GM18861 (cell line): ENCODE results near the gene PCDHB5.
"Not testable (repeated sequence)": the region's sequence is repeated elsewhere in the genome, so short reads cannot be mapped to it uniquely, and the experiment has no call there.

Source experiments
- ATAC-seq: cut with Tn5 transposase; IDR thresholded peaks from one replicate; pipeline ENCODE4 v1.9.1; 2021; ENCODE audit not compliant: unreplicated experiment

Gene PCDHB5

DNA sequence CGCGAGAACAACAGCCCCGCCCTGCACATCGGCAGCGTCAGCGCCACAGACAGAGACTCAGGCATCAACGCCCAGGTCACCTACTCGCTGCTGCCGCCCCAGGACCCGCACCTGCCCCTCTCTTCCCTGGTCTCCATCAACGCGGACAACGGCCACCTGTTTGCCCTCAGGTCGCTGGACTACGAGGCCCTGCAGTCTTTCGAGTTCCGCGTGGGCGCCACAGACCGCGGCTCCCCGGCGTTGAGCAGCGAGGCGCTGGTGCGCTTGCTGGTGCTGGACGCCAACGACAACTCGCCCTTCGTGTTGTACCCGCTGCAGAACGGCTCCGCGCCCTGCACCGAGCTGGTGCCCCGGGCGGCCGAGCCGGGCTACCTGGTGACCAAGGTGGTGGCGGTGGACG, 16.6 kb downstream of the PCDHB5 start:
- not testable (repeated sequence) for ATAC-seq

DNA sequence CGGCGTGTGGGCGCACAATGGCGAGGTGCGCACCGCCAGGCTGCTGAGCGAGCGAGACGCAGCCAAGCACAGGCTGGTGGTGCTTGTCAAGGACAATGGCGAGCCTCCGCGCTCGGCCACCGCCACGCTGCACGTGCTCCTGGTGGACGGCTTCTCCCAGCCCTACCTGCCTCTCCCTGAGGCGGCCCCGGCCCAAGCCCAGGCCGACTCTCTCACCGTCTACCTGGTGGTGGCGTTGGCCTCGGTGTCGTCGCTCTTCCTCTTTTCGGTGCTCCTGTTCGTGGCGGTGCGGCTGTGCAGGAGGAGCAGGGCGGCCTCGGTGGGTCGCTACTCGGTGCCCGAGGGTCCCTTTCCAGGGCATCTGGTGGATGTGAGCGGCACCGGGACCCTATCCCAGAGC, 17.1 kb downstream of the PCDHB5 start:
- not testable (repeated sequence) for ATAC-seq

DNA sequence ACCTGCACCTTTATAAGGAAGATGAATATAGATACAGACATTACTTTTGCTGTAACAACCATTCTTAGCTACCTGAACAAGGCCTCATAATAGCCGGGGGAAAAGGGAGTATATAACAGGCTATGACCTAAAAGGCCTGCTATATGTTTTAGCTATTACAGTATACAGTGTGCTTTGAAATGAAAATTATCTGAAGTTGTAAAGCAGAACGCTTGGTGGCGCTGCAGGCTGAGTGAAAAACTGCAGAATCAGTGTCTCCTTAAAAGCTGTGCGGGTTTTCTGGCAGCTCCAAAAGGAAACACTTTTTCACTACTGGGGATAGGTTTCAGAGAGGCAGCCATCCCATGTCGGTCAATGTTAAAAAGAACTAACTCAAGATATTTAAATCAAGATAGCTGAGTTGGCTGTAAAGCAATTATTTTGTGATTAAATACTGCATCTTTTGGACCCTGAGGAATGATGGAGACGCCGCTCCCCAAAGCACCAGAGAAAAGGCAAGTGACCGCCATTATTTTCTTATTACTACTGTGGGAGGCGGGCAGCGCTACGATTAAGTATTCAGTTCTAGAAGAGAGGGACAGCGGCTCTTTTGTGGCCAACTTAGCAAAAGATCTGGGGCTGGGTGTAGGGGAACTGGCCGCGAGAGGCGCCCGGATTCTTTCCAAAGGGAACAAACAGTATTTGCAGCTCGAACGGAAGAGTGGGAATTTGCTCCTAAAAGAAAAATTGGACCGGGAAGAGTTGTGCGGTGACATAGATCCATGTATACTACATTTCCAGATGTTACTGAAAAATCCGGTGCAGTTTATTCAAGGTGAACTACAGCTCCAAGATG, 20.8 kb downstream of the PCDHB5 start:
- ATAC-seq: no peak

DNA sequence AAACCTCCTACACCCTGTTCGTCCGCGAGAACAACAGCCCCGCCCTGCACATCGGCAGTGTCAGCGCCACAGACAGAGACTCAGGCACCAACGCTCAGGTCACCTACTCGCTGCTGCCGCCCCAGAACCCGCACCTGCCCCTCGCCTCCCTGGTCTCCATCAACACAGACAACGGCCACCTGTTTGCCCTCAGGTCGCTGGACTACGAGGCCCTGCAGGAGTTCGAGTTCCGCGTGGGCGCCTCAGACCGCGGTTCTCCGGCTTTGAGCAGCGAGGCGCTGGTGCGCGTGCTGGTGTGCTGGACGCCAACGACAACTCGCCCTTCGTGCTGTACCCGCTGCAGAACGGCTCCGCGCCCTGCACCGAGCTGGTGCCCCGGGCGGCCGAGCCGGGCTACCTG, 22.4 kb downstream of the PCDHB5 start:
- not testable (repeated sequence) for ATAC-seq

DNA sequence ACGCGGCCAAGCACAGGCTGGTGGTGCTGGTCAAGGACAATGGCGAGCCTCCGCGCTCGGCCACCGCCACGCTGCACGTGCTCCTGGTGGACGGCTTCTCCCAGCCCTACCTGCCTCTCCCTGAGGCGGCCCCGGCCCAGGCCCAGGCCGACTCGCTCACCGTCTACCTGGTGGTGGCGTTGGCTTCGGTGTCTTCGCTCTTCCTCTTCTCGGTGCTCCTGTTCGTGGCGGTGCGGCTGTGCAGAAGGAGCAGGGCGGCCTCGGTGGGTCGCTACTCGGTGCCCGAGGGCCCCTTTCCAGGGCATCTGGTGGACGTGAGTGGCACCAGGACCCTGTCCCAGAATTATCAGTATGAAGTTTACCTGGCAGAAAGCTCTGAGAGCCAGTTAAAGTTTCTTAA, 22.9 kb downstream of the PCDHB5 start:
- ATAC-seq: not testable (repeated sequence)

DNA sequence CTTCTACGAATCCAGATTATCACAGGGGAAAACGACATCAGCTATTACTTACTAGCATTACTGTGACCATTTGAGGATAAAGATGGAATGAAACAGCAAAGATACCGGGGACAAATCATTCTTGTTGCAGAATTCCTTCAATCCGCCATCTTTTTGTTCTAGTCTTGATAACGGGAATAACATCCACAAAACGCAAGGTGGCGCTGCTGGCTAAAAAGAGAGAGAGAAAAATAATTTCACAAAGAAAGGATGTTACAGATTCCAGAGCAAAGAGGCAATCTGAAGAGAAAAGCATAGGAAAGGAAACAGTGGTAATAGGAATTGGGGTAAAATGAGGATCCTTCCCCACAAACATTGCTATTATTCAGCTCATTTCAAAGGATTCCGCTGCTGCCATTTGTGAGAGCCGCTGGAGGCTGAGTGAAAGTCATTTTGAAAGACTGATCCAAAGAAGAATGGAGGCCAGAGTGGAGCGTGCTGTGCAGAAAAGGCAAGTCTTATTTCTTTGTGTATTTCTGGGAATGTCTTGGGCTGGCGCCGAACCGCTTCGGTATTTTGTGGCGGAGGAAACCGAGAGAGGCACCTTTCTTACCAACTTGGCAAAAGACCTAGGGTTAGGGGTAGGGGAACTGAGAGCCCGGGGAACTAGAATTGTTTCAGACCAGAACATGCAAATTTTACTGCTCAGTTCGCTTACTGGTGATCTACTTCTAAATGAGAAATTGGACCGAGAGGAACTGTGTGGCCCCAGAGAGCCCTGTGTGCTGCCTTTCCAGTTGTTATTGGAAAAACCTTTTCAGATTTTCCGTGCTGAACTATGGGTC, 37.6 kb downstream of the PCDHB5 start, which contains the start of gene PCDHB7:
Gene PCDHB7 (plus strand): TSS at position 264 of the 824 bp plus-strand sequence. CDS start 192 bp downstream, at position 456.
- ATAC-seq: no peak

DNA sequence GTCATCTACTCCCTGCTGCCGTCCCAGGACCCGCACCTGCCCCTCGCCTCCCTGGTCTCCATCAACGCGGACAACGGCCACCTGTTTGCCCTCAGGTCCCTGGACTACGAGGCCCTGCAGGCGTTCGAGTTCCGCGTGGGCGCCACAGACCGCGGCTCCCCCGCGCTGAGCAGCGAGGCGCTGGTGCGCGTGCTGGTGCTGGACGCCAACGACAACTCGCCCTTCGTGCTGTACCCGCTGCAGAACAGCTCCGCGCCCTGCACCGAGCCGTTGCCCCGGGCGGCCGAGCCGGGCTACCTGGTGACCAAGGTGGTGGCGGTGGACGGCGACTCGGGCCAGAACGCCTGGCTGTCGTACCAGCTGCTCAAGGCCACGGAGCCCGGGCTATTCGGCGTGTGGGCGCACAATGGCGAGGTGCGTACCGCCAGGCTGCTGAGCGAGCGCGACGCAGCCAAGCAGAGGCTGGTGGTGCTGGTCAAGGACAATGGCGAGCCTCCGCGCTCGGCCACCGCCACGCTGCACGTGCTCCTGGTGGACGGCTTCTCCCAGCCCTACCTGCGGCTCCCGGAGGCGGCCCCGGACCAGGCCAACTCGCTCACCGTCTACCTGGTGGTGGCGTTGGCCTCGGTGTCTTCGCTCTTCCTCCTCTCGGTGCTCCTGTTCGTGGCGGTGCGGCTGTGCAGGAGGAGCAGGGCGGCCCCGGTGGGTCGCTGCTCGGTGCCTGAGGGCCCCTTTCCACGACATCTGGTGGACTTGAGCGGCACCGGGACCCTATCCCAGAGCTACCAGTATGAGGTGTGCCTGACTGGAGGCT, 39.5 kb downstream of the PCDHB5 start:
- ATAC-seq: not testable (repeated sequence)

DNA sequence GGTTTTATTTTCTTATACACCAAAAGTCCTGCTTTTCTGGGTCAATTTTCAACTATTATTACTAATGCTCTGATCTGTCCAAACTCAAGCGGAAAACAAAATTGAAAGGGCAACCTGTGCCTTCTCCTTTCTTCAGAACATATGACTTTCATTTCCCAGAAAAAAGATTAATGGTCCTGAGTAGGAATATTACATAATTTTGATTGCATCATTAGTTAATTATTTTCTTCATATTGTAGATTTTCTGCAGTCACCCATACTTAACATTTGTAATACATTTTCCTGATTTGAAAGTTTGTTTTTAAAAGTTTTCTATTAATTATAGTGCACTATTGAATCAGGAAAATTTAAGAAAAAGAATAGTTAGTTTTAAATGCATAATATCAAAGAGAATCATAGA, 40.9 kb downstream of the PCDHB5 start:
- no peak for ATAC-seq

DNA sequence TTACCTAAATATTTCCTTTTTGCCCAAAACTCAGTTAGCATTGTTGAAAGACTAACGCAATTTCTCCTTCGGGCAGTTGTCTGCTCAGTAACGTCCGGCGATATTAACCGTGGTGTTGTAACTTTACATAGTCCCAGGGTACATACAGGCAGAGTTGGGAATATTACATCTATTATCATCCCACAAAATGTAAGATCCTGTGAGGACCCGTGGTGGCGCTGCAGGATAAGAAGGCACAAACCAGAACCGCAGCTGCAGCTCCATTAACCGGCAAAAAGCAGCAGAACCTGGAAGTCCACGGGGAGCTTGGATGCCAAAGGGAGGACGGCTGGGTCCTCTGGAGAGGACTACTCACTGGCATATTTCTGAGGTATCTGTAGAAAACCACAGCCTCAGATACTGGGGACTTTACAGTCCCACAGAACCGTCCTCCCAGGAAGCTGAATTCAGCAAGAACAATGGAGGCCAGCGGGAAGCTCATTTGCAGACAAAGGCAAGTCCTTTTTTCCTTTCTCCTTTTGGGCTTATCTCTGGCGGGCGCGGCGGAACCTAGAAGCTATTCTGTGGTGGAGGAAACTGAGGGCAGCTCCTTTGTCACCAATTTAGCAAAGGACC, 42.7 kb downstream of the PCDHB5 start, which contains the start of gene PCDHB8:
Gene PCDHB8 (plus strand): TSS at position 214 of the 615 bp plus-strand sequence. CDS start 245 bp downstream, at position 459.
- ATAC-seq: not testable (repeated sequence)

DNA sequence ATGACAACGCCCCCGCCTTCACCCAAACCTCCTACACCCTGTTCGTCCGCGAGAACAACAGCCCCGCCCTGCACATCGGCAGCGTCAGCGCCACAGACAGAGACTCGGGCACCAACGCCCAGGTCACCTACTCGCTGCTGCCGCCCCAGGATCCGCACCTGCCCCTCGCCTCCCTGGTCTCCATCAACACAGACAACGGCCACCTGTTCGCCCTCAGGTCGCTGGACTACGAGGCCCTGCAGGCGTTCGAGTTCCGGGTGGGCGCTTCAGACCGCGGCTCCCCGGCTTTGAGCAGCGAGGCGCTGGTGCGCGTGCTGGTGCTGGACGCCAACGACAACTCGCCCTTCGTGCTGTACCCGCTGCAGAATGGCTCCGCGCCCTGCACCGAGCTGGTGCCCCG, 44.4 kb downstream of the PCDHB5 start:
- ATAC-seq: not testable (repeated sequence)

DNA sequence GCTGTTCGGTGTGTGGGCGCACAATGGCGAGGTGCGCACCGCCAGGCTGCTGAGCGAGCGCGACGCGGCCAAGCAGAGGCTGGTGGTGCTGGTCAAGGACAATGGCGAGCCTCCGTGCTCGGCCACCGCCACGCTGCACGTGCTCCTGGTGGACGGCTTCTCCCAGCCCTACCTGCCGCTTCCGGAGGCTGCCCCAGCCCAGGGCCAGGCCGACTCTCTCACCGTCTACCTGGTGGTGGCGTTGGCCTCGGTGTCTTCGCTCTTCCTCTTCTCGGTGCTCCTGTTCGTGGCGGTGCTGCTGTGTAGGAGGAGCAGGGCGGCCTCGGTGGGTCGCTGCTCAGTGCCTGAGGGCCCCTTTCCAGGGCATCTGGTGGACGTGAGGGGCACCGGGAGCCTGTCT, 44.9 kb downstream of the PCDHB5 start:
- ATAC-seq: not testable (repeated sequence)

DNA sequence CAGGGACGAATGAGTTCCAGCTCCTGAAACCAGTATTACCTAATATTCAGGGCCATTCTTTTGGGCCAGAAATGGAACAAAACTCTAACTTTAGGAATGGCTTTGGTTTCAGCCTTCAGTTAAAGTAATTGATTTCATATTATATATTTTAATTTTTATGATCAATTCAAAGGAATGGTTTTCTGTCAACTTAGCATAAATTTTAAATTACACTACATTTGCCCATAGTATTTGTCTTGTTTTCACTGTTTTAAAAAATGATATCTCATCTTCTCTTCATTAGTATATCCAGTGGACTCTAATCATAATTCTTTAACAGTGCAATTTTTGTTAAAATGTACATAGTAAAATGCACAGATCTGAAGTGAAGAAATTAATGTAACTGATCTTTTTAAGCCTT, 45.3 kb downstream of the PCDHB5 start:
- no peak for ATAC-seq

DNA sequence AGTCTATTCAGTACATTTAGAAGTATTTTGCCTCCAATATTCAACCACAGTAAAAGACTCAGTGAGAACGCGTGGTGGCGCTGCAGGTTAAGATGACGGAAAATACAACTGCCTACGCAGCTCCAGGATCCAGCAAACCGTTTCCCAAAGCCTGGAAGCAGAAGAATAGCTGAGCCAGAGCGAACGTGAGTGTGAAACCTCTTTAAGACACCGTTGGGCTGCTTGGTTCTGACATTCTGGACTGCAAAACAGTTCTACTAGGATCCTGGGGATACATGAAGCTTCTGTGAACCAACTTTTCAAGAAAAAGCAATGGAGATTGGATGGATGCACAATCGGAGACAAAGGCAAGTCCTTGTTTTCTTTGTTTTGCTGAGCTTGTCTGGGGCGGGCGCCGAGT, 47.2 kb downstream of the PCDHB5 start, which contains the start of gene PCDHB16:
Gene PCDHB16 (plus strand): TSS at position 140 of the 400 bp plus-strand sequence. CDS start 173 bp downstream, at position 313.
- ATAC-seq: no peak

DNA sequence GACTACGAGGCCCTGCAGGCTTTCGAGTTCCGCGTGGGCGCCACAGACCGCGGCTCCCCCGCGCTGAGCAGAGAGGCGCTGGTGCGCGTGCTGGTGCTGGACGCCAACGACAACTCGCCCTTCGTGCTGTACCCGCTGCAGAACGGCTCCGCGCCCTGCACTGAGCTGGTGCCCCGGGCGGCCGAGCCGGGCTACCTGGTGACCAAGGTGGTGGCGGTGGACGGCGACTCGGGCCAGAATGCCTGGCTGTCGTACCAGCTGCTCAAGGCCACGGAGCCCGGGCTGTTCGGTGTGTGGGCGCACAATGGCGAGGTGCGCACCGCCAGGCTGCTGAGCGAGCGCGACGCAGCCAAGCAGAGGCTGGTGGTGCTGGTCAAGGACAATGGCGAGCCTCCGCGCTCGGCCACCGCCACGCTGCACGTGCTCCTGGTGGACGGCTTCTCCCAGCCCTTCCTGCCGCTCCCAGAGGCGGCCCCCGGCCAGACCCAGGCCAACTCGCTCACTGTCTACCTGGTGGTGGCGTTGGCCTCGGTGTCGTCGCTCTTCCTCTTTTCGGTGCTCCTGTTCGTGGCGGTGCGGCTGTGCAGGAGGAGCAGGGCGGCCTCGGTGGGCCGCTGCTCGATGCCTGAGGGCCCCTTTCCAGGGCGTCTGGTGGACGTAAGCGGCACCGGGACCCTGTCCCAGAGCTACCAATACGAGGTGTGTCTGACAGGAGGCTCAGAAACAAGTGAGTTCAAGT, 49.3 kb downstream of the PCDHB5 start:
- ATAC-seq: not testable (repeated sequence)

DNA sequence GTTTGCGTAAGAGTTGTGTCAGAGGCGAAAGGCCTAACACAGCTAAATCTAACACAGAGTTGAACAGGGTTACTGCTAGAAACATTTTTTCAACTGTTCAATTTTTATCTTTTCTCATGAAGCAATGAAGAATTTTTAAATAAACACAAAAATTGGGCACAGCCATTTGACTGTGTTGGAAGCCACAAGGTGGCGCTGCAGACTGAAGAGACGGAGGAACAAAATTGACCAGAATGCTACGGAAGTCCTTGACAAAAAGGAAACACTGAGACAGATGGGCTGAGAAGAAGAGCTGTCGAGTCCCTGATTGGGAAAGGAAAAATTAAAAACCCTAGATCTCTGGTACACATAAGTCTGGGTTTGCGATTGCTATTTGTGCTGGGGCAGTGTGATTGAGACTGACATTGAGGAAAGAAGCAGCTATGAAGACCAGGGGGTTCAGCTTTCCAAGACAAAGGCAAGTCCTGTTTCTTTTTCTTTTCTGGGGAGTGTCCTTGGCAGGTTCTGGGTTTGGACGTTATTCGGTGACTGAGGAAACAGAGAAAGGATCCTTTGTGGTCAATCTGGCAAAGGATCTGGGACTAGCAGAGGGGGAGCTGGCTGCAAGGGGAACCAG, 52.0 kb downstream of the PCDHB5 start, which contains the start of gene PCDHB9:
Gene PCDHB9 (plus strand): TSS at position 265 of the 616 bp plus-strand sequence. CDS start 158 bp downstream, at position 423.
- ATAC-seq: no peak
